SU-DHL-6 (cell line): Measurements from ENCODE around the gene ZCCHC24.

Source experiments
- CTCF ChIP-seq: fragments of 200-600 bp; sonication (generic); IDR thresholded peaks from one replicate; pipeline ENCODE4 v1.5.1; 2017; ENCODE audit warnings: antibody characterized with exemption, mild to moderate bottlenecking, low read length, moderate library complexity; ENCODE audit not compliant: insufficient read depth, poor library complexity, severe bottlenecking
- EZH2phosphoT487 ChIP-seq: fragments of 200-600 bp; sonication (generic), shearing (Covaris generic); conservative IDR thresholded peaks from 2 replicates; pipeline ENCODE4 v1.6.1; 2018; ENCODE audit warnings: mild to moderate bottlenecking, antibody characterized with exemption, low read length, moderate library complexity, mixed read lengths

- no peak for TF ChIP-seq CTCF
- no peak for TF ChIP-seq EZH2phosphoT487
These were observed 13.1 kb upstream of the ZCCHC24 start for GRCh38 chr10:79458483-79458882.
